ENCODE measurements around the gene HACL1. TPM values are rescaled to one million over a fixed set of nuclear protein-coding genes. Genes with fewer than 3 reads are reported as not detected.

HACL1 gene
- total RNA-seq, 1 donor from 2014 or later: 24.8 TPM

- intact Hi-C loops (cut with micrococcal nuclease): no loop called here
- H3K27me3 Mint-ChIP-seq (ENCODE audit: insufficient read depth): no peaks in the 10 kb centered on the region
- no peak overlapping the region for H3K27ac Mint-ChIP-seq
- no peak overlapping the region for H3K4me3 Mint-ChIP-seq
- H3K36me3 Mint-ChIP-seq (ENCODE audit: low read depth): peaks cover 25% of the 10 kb centered on the region
- H3K4me1 Mint-ChIP-seq (ENCODE audit: low read depth): peaks cover 24% of the 10 kb centered on the region
- no peak for DNase-seq (ENCODE audit: low spot score)
- H3K9me3 Mint-ChIP-seq: no peaks in the 10 kb centered on the region
Measured at GRCh38 chr3:15595955-15596354, 5.4 kb downstream of the HACL1 start.

DNA sequence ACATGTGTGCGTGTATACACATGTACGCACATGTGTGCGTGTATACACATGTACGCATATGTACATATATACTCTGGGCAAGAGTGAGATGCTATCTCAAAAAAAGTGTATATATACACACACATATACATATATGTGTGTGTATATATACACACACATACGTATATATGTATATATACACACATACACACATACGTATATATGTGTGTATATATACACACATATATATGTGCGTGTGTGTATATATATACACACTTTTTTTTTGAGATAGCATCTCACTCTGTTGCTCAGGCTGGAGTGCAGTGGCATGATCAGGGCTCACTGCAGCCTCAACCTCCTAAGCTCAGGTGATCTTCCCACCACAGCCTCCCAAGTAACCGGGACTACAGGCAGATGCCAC, 8.4 kb downstream of the HACL1 start:
- Mint-ChIP-seq H3K36me3 (ENCODE audit: low read depth) (peaks cover 20% of the 10 kb centered on the region), H3K4me3 (no peak overlapping the region), H3K9me3 (no peaks in the 10 kb centered on the region), H3K4me1 (ENCODE audit: low read depth) (no peaks in the 10 kb centered on the region), H3K27me3 (ENCODE audit: insufficient read depth) (no peaks in the 10 kb centered on the region), H3K27ac (no peak overlapping the region)
- DNase-seq (ENCODE audit: low spot score): no peak
- intact Hi-C loops (cut with micrococcal nuclease): no loop called here

GRCh38 chr3:15591928-15592327, 9.4 kb downstream of the HACL1 start:
- Mint-ChIP-seq H3K27ac (no peak overlapping the region), H3K36me3 (ENCODE audit: low read depth) (peaks cover 14% of the 10 kb centered on the region), H3K27me3 (ENCODE audit: insufficient read depth) (no peaks in the 10 kb centered on the region), H3K9me3 (no peaks in the 10 kb centered on the region), H3K4me3 (no peak overlapping the region), H3K4me1 (ENCODE audit: low read depth) (no peaks in the 10 kb centered on the region)
- intact Hi-C loops (cut with micrococcal nuclease): no loop called here
- no peak for DNase-seq (ENCODE audit: low spot score)

DNA sequence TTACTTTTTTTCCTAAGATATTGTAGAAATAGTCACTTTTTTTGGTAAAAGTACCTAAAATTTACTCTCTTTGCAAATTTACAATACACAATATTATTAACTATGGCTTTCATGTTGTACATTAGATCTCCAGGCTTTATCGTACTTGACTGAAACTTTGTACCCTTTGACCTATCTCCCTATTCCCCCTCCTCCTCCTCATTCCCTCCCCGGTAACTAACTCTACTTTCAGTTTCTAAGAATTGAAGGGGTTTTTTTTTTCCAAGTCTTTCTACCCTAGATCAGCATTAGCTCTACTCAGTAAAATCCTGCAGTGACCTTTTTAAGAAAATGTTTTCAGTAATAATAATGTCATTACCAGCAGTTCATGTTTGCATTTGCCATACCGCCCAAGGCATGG, 10.1 kb downstream of the HACL1 start:
- no peak overlapping the region for H3K4me3 Mint-ChIP-seq
- H3K27me3 Mint-ChIP-seq (ENCODE audit: insufficient read depth): no peaks in the 10 kb centered on the region
- H3K27ac Mint-ChIP-seq: no peak overlapping the region
- H3K9me3 Mint-ChIP-seq: no peaks in the 10 kb centered on the region
- no peak for DNase-seq (ENCODE audit: low spot score)
- intact Hi-C loops (cut with micrococcal nuclease): no loop called here
- no peaks in the 10 kb centered on the region for H3K4me1 Mint-ChIP-seq (ENCODE audit: low read depth)
- H3K36me3 Mint-ChIP-seq (ENCODE audit: low read depth): peaks cover 15% of the 10 kb centered on the region

DNA sequence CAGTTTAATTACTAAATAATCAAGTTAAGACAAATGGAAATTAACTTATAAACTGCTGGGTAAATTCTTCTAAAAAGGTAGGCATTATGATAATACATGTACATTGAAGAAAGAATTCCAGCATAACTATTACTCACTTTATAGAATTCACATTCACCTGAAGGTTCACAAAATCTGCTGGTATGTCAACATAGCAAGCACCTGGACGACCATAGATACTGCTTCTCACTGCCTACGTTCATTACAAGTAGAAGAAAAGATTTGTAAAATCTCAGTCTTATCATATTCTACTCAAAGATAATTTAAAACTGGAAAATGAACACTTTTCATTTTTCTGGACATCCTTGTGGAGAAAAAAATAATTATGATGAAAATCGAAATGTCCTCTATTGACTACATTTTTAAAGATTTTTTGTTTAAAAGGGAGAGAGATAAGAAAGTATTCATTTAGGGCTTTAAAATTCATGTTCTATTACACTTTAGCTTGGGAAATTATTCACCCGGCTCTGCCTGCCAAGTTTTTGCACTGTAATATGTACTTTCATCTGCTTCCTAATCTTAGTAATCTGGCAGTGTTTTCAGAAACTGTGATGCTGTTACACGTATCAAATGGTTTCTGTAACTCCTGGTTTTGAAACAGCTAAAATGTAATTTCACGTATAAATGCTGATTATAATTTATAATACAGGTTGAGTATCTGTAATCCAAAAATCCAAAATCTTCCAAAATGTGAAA, 16.1 kb downstream of the HACL1 start:
- H3K4me1 Mint-ChIP-seq (ENCODE audit: low read depth): no peaks in the 10 kb centered on the region
- DNase-seq (ENCODE audit: low spot score): no peak
- intact Hi-C loops (cut with micrococcal nuclease): no loop called here
- H3K27me3 Mint-ChIP-seq (ENCODE audit: insufficient read depth): no peaks in the 10 kb centered on the region
- no peak overlapping the region for H3K27ac Mint-ChIP-seq
- H3K4me3 Mint-ChIP-seq: no peak overlapping the region
- H3K36me3 Mint-ChIP-seq (ENCODE audit: low read depth): peaks cover 29% of the 10 kb centered on the region
- H3K9me3 Mint-ChIP-seq: no peaks in the 10 kb centered on the region

GRCh38 chr3:15581471-15582394, 19.6 kb downstream of the HACL1 start:
- H3K27ac Mint-ChIP-seq: no peak overlapping the region
- DNase-seq (ENCODE audit: low spot score): no peak
- peaks cover 34% of the 10 kb centered on the region for H3K36me3 Mint-ChIP-seq (ENCODE audit: low read depth)
- H3K4me1 Mint-ChIP-seq (ENCODE audit: low read depth): no peaks in the 10 kb centered on the region
- H3K4me3 Mint-ChIP-seq: no peak overlapping the region
- H3K9me3 Mint-ChIP-seq: no peaks in the 10 kb centered on the region
- H3K27me3 Mint-ChIP-seq (ENCODE audit: insufficient read depth): no peaks in the 10 kb centered on the region
- intact Hi-C loops (cut with micrococcal nuclease): no loop called here

- DNase-seq (ENCODE audit: low spot score): no peak
- Mint-ChIP-seq H3K4me3 (no peak overlapping the region), H3K27me3 (ENCODE audit: insufficient read depth) (no peaks in the 10 kb centered on the region), H3K4me1 (ENCODE audit: low read depth) (no peaks in the 10 kb centered on the region), H3K36me3 (ENCODE audit: low read depth) (peaks cover 23% of the 10 kb centered on the region), H3K27ac (no peak overlapping the region), H3K9me3 (no peaks in the 10 kb centered on the region)
- intact Hi-C loops (cut with micrococcal nuclease): no loop called here
Measured at GRCh38 chr3:15579051-15579450, 22.3 kb downstream of the HACL1 start.

DNA sequence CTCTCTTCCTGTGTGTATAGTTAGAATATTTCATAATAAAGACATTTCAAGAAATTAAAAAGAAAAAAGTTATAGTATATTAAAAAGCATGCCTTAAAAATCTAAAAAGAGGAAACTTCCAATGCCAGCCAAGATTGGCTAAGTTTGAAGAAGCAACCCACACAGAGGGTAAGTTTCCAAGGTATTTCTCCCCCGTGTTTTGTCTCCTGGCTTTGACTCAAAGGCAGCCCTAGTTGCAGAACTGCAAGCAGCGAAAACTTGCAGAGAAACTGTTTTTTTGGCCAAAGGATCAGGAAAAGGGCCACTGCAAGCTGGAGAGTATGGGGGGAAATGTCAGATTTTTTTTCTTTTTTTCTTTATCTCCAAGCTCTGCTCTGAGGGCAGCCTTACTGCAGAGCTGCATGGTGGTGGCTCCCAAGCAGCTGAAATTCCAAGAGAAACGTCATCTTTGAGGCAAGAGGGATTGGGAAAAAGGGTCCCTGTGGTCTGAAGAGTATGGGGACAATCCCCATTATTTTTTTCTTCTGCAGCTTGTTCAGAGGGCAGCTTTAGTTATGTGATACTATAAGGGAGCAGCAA, 23.0 kb downstream of the HACL1 start:
- intact Hi-C loops (cut with micrococcal nuclease): no loop called here
- H3K4me3 Mint-ChIP-seq: no peak overlapping the region
- H3K4me1 Mint-ChIP-seq (ENCODE audit: low read depth): no peaks in the 10 kb centered on the region
- H3K9me3 Mint-ChIP-seq: no peaks in the 10 kb centered on the region
- no peak overlapping the region for H3K27ac Mint-ChIP-seq
- H3K27me3 Mint-ChIP-seq (ENCODE audit: insufficient read depth): no peaks in the 10 kb centered on the region
- H3K36me3 Mint-ChIP-seq (ENCODE audit: low read depth): peaks cover 26% of the 10 kb centered on the region
- DNase-seq (ENCODE audit: low spot score): no peak

- H3K4me1 Mint-ChIP-seq (ENCODE audit: low read depth): no peaks in the 10 kb centered on the region
- intact Hi-C loops (cut with micrococcal nuclease): no loop called here
- no peaks in the 10 kb centered on the region for H3K27me3 Mint-ChIP-seq (ENCODE audit: insufficient read depth)
- H3K9me3 Mint-ChIP-seq: no peaks in the 10 kb centered on the region
- H3K4me3 Mint-ChIP-seq: no peak overlapping the region
- no peak for DNase-seq (ENCODE audit: low spot score)
- H3K36me3 Mint-ChIP-seq (ENCODE audit: low read depth): peaks cover 28% of the 10 kb centered on the region
- H3K27ac Mint-ChIP-seq: peak overlapping the region; percentile 1
Measured at GRCh38 chr3:15576475-15576874, 24.9 kb downstream of the HACL1 start.

GRCh38 chr3:15575446-15575845, 25.9 kb downstream of the HACL1 start:
- H3K4me3 Mint-ChIP-seq: no peak overlapping the region
- peaks cover 28% of the 10 kb centered on the region for H3K36me3 Mint-ChIP-seq (ENCODE audit: low read depth)
- no peak overlapping the region for H3K27ac Mint-ChIP-seq
- DNase-seq (ENCODE audit: low spot score): no peak
- no peaks in the 10 kb centered on the region for H3K27me3 Mint-ChIP-seq (ENCODE audit: insufficient read depth)
- intact Hi-C loops (cut with micrococcal nuclease): no loop called here
- H3K4me1 Mint-ChIP-seq (ENCODE audit: low read depth): no peaks in the 10 kb centered on the region
- no peaks in the 10 kb centered on the region for H3K9me3 Mint-ChIP-seq

- Mint-ChIP-seq H3K4me1 (ENCODE audit: low read depth) (peaks cover 6% of the 10 kb centered on the region), H3K27ac (no peak overlapping the region), H3K9me3 (no peaks in the 10 kb centered on the region), H3K27me3 (ENCODE audit: insufficient read depth) (no peaks in the 10 kb centered on the region), H3K4me3 (no peak overlapping the region), H3K36me3 (ENCODE audit: low read depth) (peaks cover 36% of the 10 kb centered on the region)
- intact Hi-C loops (cut with micrococcal nuclease): no loop called here
- no peak for DNase-seq (ENCODE audit: low spot score)
Measured at GRCh38 chr3:15572138-15572537, 29.2 kb downstream of the HACL1 start.

DNA sequence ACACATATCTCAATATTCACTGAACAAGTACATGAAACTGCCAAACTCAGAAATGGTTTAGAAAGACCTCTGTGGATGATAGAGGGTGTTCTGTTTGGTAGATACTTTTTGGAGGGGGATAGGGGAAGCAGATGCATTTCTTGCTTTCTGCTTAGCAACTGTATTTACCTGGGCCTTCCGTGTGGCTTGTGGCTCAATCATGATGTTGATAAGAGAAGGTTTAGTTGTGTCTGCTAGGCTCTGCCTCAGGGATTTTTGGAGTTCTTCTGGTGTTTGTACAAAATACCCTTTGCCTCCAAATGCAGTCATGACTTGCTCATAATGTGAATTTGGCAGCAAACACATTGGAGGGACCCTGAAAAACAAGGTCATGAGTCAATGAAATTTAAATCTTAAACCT, 38.2 kb downstream of the HACL1 start:
- H3K4me1 Mint-ChIP-seq (ENCODE audit: low read depth): peaks cover 6% of the 10 kb centered on the region
- peaks cover 39% of the 10 kb centered on the region for H3K36me3 Mint-ChIP-seq (ENCODE audit: low read depth)
- intact Hi-C loops (cut with micrococcal nuclease): no loop called here
- H3K9me3 Mint-ChIP-seq: no peaks in the 10 kb centered on the region
- H3K27ac Mint-ChIP-seq: no peak overlapping the region
- DNase-seq (ENCODE audit: low spot score): no peak
- no peak overlapping the region for H3K4me3 Mint-ChIP-seq
- no peaks in the 10 kb centered on the region for H3K27me3 Mint-ChIP-seq (ENCODE audit: insufficient read depth)

- intact Hi-C loops (cut with micrococcal nuclease): no loop called here
- Mint-ChIP-seq H3K4me3 (no peak overlapping the region), H3K4me1 (ENCODE audit: low read depth) (peaks cover 7% of the 10 kb centered on the region), H3K27ac (no peak overlapping the region), H3K9me3 (no peaks in the 10 kb centered on the region), H3K27me3 (ENCODE audit: insufficient read depth) (no peaks in the 10 kb centered on the region), H3K36me3 (ENCODE audit: low read depth) (peaks cover 33% of the 10 kb centered on the region)
- DNase-seq (ENCODE audit: low spot score): no peak
Measured at GRCh38 chr3:15562560-15562959, 38.8 kb downstream of the HACL1 start.
